HG03045 (cell line): ENCODE data around the gene EIF3F.

Source experiments
- ATAC-seq: cut with Tn5 transposase; IDR thresholded peaks from one replicate; pipeline ENCODE4 v1.9.1; 2021; ENCODE audit warnings: mild to moderate bottlenecking, moderate library complexity; ENCODE audit not compliant: unreplicated experiment

EIF3F gene, protein sequence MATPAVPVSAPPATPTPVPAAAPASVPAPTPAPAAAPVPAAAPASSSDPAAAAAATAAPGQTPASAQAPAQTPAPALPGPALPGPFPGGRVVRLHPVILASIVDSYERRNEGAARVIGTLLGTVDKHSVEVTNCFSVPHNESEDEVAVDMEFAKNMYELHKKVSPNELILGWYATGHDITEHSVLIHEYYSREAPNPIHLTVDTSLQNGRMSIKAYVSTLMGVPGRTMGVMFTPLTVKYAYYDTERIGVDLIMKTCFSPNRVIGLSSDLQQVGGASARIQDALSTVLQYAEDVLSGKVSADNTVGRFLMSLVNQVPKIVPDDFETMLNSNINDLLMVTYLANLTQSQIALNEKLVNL

DNA sequence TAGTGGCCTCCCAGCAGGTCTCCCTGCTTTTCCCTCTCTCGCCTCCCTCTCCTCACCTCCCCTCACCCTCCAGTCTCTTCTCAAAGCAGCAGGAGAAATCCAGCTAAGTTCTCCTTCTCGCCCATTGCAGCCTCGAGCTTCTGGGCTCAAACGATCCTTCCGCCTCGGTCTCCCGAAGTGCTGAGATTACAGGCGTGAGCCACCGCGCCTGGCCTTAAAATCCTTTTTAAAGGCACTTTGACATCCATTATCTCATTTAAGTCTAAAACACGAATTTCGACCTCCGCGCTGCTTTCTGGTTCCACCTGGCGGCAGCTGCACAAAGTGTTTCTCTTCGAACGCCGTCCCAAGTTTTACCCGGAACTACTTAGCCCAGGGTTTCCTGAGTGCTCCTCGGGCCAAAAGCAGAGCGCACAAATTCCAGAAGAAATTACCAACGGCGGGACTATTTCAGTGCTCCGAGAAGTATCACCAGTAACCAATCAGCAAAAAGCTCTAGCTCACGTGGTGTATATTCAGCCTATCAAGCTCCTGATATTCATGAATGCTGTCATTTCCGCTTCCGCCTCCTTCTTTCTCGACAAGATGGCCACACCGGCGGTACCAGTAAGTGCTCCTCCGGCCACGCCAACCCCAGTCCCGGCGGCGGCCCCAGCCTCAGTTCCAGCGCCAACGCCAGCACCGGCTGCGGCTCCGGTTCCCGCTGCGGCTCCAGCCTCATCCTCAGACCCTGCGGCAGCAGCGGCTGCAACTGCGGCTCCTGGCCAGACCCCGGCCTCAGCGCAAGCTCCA, at the start of gene EIF3F:
Gene EIF3F, plus strand, starts transcription at position 570 of the 792 bp plus-strand sequence. Its CDS starts 16 bp downstream, at position 586.
- ATAC-seq, result peak; percentile 97

GRCh38 chr11:7941146-7941545, 46.0 kb upstream of the EIF3F start:
- ATAC-seq, result no peak

- ATAC-seq, result no peak
Observed at GRCh38 chr11:7941608-7942007, 45.5 kb upstream of the EIF3F start, which contains the start of gene OR10A3. OR10A3 (minus strand) TSS chr11:7941708; CDS start chr11:7939520, 2,188 bp downstream.

DNA sequence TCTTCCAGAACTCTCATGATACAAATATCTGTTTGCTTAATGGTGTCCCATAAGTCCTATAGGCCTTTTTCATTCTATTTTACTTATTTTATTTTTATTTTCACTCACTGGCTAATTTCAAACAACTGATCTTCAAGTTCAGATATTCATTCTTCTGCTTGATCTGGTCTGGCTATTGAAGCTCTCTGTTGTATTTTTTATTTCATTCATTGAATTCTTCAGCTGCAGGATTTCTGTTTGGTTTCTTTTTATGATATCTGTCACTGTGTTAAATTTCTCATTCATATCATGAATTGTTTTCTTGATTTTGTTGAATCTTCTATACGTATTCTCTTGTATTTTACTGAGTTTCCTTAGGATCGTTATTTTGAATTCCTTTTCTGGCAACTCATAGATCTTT, 43.0 kb upstream of the EIF3F start:
- no peak for ATAC-seq

- no peak for ATAC-seq
Observed at GRCh38 chr11:7949934-7950333, 37.2 kb upstream of the EIF3F start.

DNA sequence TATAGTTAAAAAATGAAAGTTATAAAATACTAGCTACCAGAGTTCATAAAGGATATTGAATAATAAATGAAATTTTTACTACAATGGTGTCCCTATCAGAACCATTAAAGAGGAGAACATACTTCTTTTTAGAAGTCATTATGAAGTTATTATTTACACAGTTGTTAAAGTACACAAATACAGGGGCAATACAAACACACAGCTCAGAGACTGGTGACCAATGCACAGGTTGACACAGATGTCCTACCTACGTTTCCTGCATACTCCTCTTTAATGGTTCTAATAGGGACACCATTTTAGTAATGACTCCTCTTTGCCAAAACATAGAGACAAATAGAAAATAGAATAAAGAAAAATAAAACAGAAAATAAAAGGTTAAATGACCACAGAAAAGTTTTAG, 31.9 kb upstream of the EIF3F start:
- no peak for ATAC-seq

DNA sequence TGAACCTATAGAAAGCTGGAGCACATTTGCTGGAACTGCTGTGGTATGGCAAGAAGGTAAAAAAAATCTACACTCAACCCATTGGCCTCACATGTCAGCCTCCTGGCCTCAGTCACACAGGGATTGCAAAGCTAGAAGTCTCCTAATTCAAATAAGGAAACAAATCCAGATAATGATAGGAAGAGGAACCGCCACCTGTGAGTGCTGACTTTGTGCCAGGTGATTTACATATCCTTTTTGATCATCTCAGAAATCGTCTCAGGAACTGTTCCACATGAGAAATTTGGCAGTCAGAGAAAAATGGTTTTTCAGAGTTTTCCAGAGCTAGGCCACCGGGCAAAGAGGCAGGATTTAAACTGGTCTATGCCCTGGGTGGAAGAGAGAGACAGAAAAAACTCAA, 22.9 kb upstream of the EIF3F start:
- ATAC-seq, result no peak

DNA sequence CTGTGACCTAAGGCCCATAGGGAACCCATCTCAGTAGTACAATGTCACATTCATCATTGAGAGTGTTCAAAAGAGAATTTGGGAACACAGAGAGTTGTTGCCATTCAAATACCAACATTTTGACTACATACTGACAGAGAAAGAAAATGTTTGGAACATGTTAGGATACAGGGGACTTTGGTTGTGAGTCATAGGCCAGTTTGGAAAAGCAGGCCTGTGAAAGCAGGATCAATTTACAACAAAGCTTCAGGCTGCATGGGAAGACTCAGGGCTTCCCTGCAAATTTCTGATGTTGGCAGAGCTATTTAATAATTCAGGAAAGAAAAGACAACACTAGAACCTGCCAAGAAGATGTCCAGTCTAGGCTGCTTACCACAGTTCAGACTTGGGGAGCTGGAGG, 22.3 kb upstream of the EIF3F start:
- ATAC-seq, result no peak

DNA sequence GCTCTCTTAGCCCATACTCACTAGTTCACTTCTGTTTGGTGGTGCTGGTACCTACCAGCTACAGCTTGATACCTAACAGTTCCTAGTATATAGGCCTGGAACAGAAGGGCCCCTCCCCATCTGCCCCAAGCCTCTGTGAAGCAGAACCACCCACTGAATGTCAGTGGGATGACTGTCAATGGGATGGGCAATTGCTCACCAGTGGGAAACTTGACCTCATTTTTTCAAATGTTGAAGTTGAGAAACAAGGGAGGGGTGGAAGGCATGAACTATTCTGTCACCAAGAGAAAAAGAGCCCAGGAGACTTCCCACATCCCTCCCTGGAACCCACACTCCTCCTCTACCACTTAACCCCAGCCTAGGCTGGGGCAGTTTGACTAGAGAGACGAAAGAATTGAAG, 21.8 kb upstream of the EIF3F start, which contains the start of gene NLRP10:
Gene NLRP10, minus strand, starts transcription at position 62 of the 400 bp plus-strand sequence. CDS start 1,952 bp downstream, outside the sequence.
- ATAC-seq, result no peak

DNA sequence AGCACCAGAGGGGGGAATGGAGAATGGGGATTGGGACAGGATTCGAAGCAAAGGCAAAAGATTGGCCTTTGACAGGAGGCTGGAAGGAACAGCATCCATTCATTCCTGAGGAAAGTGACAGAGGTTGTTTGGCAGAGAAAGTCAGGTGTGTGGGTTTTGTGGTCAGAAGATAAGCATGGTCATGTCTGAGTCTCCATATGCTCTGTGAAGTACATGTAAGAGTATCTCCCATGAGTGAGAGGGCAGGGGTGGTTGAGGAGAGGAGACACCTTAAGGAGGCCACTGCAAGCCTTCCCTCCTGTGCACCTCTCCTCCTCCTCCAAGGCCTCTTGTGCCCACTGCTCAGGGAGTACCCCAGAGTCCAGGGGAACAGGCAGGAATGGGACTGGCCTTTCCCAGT, 20.0 kb upstream of the EIF3F start:
- ATAC-seq, result no peak

DNA sequence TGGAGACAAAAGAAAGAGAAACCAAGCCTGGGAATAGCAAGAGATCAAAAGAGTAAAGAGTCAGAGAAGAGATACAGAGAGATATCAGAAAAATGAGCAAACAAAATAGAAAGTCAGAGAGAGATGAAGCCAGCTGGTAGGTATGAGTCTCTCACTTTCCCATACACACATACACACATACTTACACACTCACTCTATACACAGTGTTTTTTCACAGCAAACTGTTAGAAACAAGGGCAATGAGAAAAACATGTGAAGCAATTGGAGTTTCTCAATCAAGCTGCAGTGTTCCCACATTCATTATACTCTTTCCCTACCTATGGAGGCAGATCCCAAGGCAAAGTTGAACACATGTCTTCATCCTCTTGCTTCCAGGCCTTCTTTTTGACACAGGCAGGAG, 19.3 kb upstream of the EIF3F start:
- no peak for ATAC-seq

DNA sequence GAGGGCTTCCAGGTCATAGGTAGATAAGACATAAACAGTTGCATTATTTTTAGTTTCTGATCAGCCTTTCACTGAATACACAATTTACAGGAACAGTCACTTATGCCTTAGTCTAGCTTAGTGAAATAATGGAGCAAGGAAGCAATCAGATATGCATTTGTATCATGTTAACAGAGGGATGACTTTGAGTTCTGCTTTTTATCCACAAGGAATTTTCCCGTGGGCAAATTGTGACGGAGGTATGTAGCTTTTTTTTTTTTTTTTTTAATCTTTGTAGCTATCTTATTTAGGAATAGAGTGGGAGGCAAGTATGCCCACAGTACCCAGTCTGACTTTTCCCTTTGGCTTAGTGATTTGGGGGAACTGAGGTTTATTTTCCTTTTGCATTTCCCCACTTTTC, 18.5 kb upstream of the EIF3F start:
- ATAC-seq, result no peak

GRCh38 chr11:7969756-7970646, 17.1 kb upstream of the EIF3F start:
- ATAC-seq, result no peak

- ATAC-seq, result no peak
Observed at GRCh38 chr11:7971846-7972245, 15.3 kb upstream of the EIF3F start.

- ATAC-seq, result no peak
Observed at GRCh38 chr11:7973011-7973410, 14.1 kb upstream of the EIF3F start.

- no peak for ATAC-seq
Observed at GRCh38 chr11:7974668-7975067, 12.5 kb upstream of the EIF3F start.

DNA sequence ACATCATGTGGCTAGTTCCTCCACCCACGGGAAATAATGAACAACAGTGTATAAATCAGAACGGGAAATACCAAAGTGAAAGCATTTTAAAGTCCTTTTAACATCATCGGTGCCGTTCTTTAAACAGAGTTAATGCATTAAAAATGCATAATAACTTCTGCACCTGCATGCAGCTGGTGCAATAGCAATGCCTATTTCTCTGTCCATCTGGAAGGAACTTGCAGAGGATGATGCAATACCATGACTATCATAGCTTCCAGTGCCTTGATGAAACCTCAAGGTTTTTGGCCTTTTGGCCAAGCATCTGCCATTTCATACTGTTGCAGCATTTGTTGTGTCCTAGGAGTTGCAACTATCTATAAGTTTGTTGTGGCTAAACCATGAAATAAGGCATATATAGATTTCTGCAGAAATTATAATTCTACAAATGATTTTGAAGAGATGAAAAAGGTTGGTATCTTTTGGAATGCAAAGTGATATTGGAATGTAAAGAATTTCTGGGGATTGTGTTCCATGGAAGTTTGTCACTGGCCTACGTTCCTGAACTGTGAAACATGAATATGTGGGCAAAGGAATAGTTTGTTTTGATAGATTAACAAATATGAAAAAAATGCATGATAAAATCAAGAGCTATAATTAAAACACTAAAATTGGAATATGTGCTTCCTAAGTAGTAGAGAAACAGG, 9.8 kb upstream of the EIF3F start:
- ATAC-seq, result no peak

- no peak for ATAC-seq
Observed at GRCh38 chr11:7981619-7982157, 5.4 kb upstream of the EIF3F start.

- ATAC-seq, result no peak
Observed at GRCh38 chr11:7982582-7983119, 4.5 kb upstream of the EIF3F start.
